HepG2 (cell line): ENCODE results near the gene NUDT22. TPM values are rescaled to one million over a fixed set of nuclear protein-coding genes. Genes with fewer than 3 reads are reported as not detected.

Experiments
- CBX5 ChIP-seq: sonication (generic); formaldehyde crosslinking; IDR thresholded peaks from 2 replicates; pipeline ENCODE4 v1.4.0; 2020; ENCODE audit warnings: missing genetic modification reagents, borderline replicate concordance
- CENPX ChIP-seq: sonication (generic); formaldehyde crosslinking; IDR thresholded peaks from 2 replicates; pipeline ENCODE4 v1.9.0; 2021; ENCODE audit warnings: mild to moderate bottlenecking, missing genetic modification reagents, moderate library complexity
- FOXK1 ChIP-seq: sonication (generic); formaldehyde crosslinking; IDR thresholded peaks from 2 replicates; pipeline ENCODE4 v1.4.0; 2020; ENCODE audit warnings: low read depth, missing genetic modification reagents, borderline replicate concordance
- JARID2 ChIP-seq: sonication (generic); formaldehyde crosslinking; IDR thresholded peaks from 2 replicates; pipeline ENCODE4 v1.8.1; 2023; ENCODE audit warnings: missing genetic modification reagents, inconsistent platforms; ENCODE audit not compliant: insufficient replicate concordance
- PRDM10 ChIP-seq: sonication (generic); formaldehyde crosslinking; IDR thresholded peaks from 2 replicates; pipeline ENCODE4 v1.4.0; 2020; ENCODE audit warnings: low read depth, missing genetic modification reagents
- TFE3 ChIP-seq: IDR thresholded peaks from 2 replicates; pipeline ENCODE4 v1.6.1; 2016
- ZBTB20 ChIP-seq: sonication (generic); formaldehyde crosslinking; IDR thresholded peaks from 2 replicates; pipeline ENCODE4 v1.8.1; 2023; ENCODE audit warnings: missing genetic modification reagents, low read depth, mild to moderate bottlenecking, borderline replicate concordance
- ZNF615 ChIP-seq: sonication (generic); formaldehyde crosslinking; IDR thresholded peaks from 2 replicates; pipeline ENCODE4 v1.5.0; 2020; ENCODE audit warnings: mild to moderate bottlenecking, missing genetic modification reagents, borderline replicate concordance
- ZNF773 ChIP-seq: sonication (generic); formaldehyde crosslinking; IDR thresholded peaks from 2 replicates; pipeline ENCODE4 v1.4.0; 2020; ENCODE audit warnings: missing genetic modification reagents, borderline replicate concordance
- ZSCAN12 ChIP-seq: sonication (generic); formaldehyde crosslinking; IDR thresholded peaks from 2 replicates; pipeline ENCODE4 v1.9.0; 2021; ENCODE audit warnings: mild to moderate bottlenecking, missing genetic modification reagents
- ZSCAN20 ChIP-seq: sonication (generic); formaldehyde crosslinking; IDR thresholded peaks from 2 replicates; pipeline ENCODE4 v1.4.0; 2020; ENCODE audit warnings: missing genetic modification reagents, mild to moderate bottlenecking, borderline replicate concordance
- polyA plus RNA-seq, 8 experiments: library from polyadenylated mRNA; depleted of rRNA in 3 of 8; stranded (reverse) in 7 of 8; unstranded in 1 of 8; fragments of >200 nt; fragmentation: Illumina TruSeq in 4 of 8; extraction: Trizol in 4 of 8; gene quantifications; 2 replicates each; pipeline versions ENCODE4 v1.2.1 to v1.2.3, GENCODE V29; 2011 to 2016; ENCODE audit warnings: low read depth in 4 of 8, missing spikeins in 1 of 8, mixed read lengths in 1 of 8; ENCODE audit not compliant: insufficient read depth in 1 of 8
- total RNA-seq, 5 experiments: library from RNA; depleted of rRNA; stranded (reverse); fragments of >200 nt; fragmentation: Illumina TruSeq; extraction: Trizol; gene quantifications; 2 replicates each; pipeline ENCODE4 v1.2.3, GENCODE V29; 2016; ENCODE audit warnings: low read depth in 1 of 5
- TF ChIP-seq, protein P1 (sequence below): sonication (generic); formaldehyde crosslinking; IDR thresholded peaks from 2 replicates; pipeline ENCODE4 v1.4.0; 2020; ENCODE audit warnings: missing genetic modification reagents
- TF ChIP-seq, protein P2 (sequence below): sonication (generic); formaldehyde crosslinking; IDR thresholded peaks from 2 replicates; pipeline ENCODE4 v1.4.0; 2020; ENCODE audit warnings: mild to moderate bottlenecking, missing genetic modification reagents
- TF ChIP-seq, protein P3 (sequence below): IDR thresholded peaks from 2 replicates; pipeline ENCODE4 v1.6.1; 2016; ENCODE audit warnings: low read depth
- TF ChIP-seq, protein P4 (sequence below): sonication (generic); formaldehyde crosslinking; IDR thresholded peaks from 2 replicates; pipeline ENCODE4 v1.4.0; 2020; ENCODE audit warnings: missing genetic modification reagents

NUDT22 gene
- total and polyA plus RNA-seq, 2 of the 13 experiments (the other 11 are each of a cell fraction or from before 2014, with no cell fraction given) = 33.5 to 39.8 TPM

GRCh38 chr11:64269540-64270220, 43.6 kb downstream of the NUDT22 start (continued):
- TF ChIP-seq, protein P1, sequence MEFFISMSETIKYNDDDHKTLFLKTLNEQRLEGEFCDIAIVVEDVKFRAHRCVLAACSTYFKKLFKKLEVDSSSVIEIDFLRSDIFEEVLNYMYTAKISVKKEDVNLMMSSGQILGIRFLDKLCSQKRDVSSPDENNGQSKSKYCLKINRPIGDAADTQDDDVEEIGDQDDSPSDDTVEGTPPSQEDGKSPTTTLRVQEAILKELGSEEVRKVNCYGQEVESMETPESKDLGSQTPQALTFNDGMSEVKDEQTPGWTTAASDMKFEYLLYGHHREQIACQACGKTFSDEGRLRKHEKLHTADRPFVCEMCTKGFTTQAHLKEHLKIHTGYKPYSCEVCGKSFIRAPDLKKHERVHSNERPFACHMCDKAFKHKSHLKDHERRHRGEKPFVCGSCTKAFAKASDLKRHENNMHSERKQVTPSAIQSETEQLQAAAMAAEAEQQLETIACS = peak; percentile 71; the same call in 1 of the 2 replicates
- TF ChIP-seq ZBTB20 (CRISPR knock-in tag) (no peak), ZSCAN12 (CRISPR knock-in tag) (no peak), ZNF773 (CRISPR knock-in tag) (no peak), JARID2 (CRISPR knock-in tag) (no peak), TFE3 (CRISPR knock-in tag) (peak; percentile 30; the same call in 1 of the 2 replicates), ZNF615 (CRISPR knock-in tag) (no peak), FOXK1 (CRISPR knock-in tag) (peak; percentile 89; the same call in 1 of the 2 replicates), ZSCAN20 (CRISPR knock-in tag) (peak; percentile 44; the same call in 1 of the 2 replicates), CENPX (CRISPR knock-in tag) (no peak), CBX5 (CRISPR knock-in tag) (peak; percentile 34; the same call in 1 of the 2 replicates), PRDM10 (0 out of 2 replicates have a peak, but pooled peaks have one; percentile 46)
- TF ChIP-seq, protein P2, sequence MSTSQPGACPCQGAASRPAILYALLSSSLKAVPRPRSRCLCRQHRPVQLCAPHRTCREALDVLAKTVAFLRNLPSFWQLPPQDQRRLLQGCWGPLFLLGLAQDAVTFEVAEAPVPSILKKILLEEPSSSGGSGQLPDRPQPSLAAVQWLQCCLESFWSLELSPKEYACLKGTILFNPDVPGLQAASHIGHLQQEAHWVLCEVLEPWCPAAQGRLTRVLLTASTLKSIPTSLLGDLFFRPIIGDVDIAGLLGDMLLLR = no peak
- TF ChIP-seq, protein P3, sequence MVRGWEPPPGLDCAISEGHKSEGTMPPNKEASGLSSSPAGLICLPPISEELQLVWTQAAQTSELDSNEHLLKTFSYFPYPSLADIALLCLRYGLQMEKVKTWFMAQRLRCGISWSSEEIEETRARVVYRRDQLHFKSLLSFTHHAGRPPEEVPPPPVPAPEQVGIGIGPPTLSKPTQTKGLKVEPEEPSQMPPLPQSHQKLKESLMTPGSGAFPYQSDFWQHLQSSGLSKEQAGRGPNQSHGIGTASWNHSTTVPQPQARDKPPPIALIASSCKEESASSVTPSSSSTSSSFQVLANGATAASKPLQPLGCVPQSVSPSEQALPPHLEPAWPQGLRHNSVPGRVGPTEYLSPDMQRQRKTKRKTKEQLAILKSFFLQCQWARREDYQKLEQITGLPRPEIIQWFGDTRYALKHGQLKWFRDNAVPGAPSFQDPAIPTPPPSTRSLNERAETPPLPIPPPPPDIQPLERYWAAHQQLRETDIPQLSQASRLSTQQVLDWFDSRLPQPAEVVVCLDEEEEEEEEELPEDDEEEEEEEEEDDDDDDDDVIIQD = peak; percentile 47; the same call in 1 of the 2 replicates
- TF ChIP-seq, protein P4, sequence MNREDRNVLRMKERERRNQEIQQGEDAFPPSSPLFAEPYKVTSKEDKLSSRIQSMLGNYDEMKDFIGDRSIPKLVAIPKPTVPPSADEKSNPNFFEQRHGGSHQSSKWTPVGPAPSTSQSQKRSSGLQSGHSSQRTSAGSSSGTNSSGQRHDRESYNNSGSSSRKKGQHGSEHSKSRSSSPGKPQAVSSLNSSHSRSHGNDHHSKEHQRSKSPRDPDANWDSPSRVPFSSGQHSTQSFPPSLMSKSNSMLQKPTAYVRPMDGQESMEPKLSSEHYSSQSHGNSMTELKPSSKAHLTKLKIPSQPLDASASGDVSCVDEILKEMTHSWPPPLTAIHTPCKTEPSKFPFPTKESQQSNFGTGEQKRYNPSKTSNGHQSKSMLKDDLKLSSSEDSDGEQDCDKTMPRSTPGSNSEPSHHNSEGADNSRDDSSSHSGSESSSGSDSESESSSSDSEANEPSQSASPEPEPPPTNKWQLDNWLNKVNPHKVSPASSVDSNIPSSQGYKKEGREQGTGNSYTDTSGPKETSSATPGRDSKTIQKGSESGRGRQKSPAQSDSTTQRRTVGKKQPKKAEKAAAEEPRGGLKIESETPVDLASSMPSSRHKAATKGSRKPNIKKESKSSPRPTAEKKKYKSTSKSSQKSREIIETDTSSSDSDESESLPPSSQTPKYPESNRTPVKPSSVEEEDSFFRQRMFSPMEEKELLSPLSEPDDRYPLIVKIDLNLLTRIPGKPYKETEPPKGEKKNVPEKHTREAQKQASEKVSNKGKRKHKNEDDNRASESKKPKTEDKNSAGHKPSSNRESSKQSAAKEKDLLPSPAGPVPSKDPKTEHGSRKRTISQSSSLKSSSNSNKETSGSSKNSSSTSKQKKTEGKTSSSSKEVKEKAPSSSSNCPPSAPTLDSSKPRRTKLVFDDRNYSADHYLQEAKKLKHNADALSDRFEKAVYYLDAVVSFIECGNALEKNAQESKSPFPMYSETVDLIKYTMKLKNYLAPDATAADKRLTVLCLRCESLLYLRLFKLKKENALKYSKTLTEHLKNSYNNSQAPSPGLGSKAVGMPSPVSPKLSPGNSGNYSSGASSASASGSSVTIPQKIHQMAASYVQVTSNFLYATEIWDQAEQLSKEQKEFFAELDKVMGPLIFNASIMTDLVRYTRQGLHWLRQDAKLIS = no peak
